SK-N-SH (cell line): ENCODE results near the gene SERPINE1. TPM values are rescaled to one million over a fixed set of nuclear protein-coding genes. Genes with fewer than 3 reads are reported as not detected.
"Not testable (repeated sequence)": the region's sequence is repeated elsewhere in the genome, so short reads cannot be mapped to it uniquely, and the experiment has no call there.

Experiments
- CTCF ChIA-PET: fragments of 300-600, 350-600 bp; formaldehyde crosslinking; extraction: SDS; loops from one replicate; lab custom pipeline; 2021; lab: Yijun Ruan, JAX
- POLR2A ChIA-PET: fragments of 350-600 bp; sonication (Branson Sonifier 250); formaldehyde crosslinking; extraction: SDS; loops from one replicate; lab custom pipeline; 2020; ENCODE audit warnings: antibody characterized with exemption, inconsistent platforms; lab: Yijun Ruan, JAX
- DNase-seq: peaks from one replicate; pipeline ENCODE4 v3.0.0; 2012
- H2AFZ ChIP-seq: fragments of 200-600 bp; sonication (generic); 2 replicates; pipeline ENCODE4 v1.8.1; 2016; ENCODE audit warnings: antibody characterized with exemption, mild to moderate bottlenecking, low read depth
- H3F3A ChIP-seq: fragments of 200-600 bp; sonication (generic); replicated peaks from 2 replicates; pipeline ENCODE3; 2016; ENCODE audit warnings: antibody characterized with exemption, mild to moderate bottlenecking; ENCODE audit not compliant: insufficient read depth
- H3K27ac ChIP-seq, 2 experiments: fragments of 200-500 bp in 1 of 2; fragments of 200-600 bp in 1 of 2; sonication (Bioruptor generic) in 1 of 2; sonication (generic), shearing (Covaris generic) in 1 of 2; 2 replicates each; pipeline versions ENCODE4 v1.5.1 to v1.6.1; 2014 to 2016; ENCODE audit warnings: low read depth in 2 of 2, inconsistent platforms in 1 of 2, low read length in 1 of 2, mild to moderate bottlenecking in 1 of 2, mixed read lengths in 1 of 2
- H3K27me3 ChIP-seq: fragments of 200-600 bp; sonication (generic), shearing (Covaris generic); 2 replicates; pipeline ENCODE4 v1.6.1; 2016; ENCODE audit warnings: mixed run types; ENCODE audit not compliant: insufficient read depth
- H3K36me3 ChIP-seq, 2 experiments: fragments of 200-500 bp in 1 of 2; fragments of 200-600 bp in 1 of 2; sonication (Bioruptor generic) in 1 of 2; sonication (generic) in 1 of 2; replicated peaks in 1 of 2; 2 replicates each; pipeline versions ENCODE3 to v1.5.1; 2014 to 2016; ENCODE audit warnings: low read length in 1 of 2, mild to moderate bottlenecking in 1 of 2; ENCODE audit not compliant: insufficient read depth in 2 of 2, control insufficient read depth in 1 of 2
- H3K4me1 ChIP-seq, 2 experiments: fragments of 200-500 bp in 1 of 2; fragments of 200-600 bp in 1 of 2; sonication (Bioruptor generic) in 1 of 2; sonication (generic), shearing (Covaris generic) in 1 of 2; 2 replicates each; pipeline versions ENCODE4 v1.5.1 to v1.6.1; 2014 to 2016; ENCODE audit warnings: low read depth in 1 of 2, low read length in 1 of 2, mixed run types in 1 of 2; ENCODE audit not compliant: insufficient read depth in 2 of 2, control insufficient read depth in 1 of 2
- H3K4me2 ChIP-seq: fragments of 200-600 bp; sonication (generic), shearing (Covaris generic); 2 replicates; pipeline ENCODE4 v1.6.1; 2017; ENCODE audit warnings: mixed run types
- H3K4me3 ChIP-seq, 2 experiments: fragments of 200-500 bp in 1 of 2; fragments of 200-600 bp in 1 of 2; sonication (Bioruptor generic) in 1 of 2; sonication (generic), shearing (Covaris generic) in 1 of 2; 2 replicates each; pipeline versions ENCODE4 v1.5.1 to v1.8.1; 2014 to 2016; ENCODE audit warnings: low read depth in 2 of 2, inconsistent platforms in 1 of 2, low read length in 1 of 2, mild to moderate bottlenecking in 1 of 2, mixed read lengths in 1 of 2, moderate library complexity in 1 of 2
- H3K79me2 ChIP-seq: fragments of 200-600 bp; sonication (generic); 2 replicates; pipeline ENCODE4 v1.8.1; 2017; ENCODE audit warnings: mild to moderate bottlenecking; ENCODE audit not compliant: insufficient read depth
- H3K9ac ChIP-seq: fragments of 200-600 bp; sonication (generic); 2 replicates; pipeline ENCODE4 v1.6.1; 2017; ENCODE audit warnings: mixed run types
- H3K9me2 ChIP-seq: fragments of 200-600 bp; sonication (generic); 2 replicates; pipeline ENCODE4 v1.6.1; 2017; ENCODE audit warnings: mixed run types
- H3K9me3 ChIP-seq: fragments of 200-600 bp; sonication (generic); 2 replicates; pipeline ENCODE4 v1.6.1; 2017; ENCODE audit warnings: mixed run types, mild to moderate bottlenecking, moderate library complexity
- H4K20me1 ChIP-seq: fragments of 200-600 bp; sonication (generic); 2 replicates; pipeline ENCODE4 v1.6.1; 2017; ENCODE audit warnings: mild to moderate bottlenecking, mixed run types; ENCODE audit not compliant: insufficient read depth
- CHD2 ChIP-seq: fragments of 150-350 bp; IDR thresholded peaks from 2 replicates; pipeline ENCODE4 v1.6.1; 2018; ENCODE audit warnings: low read length; ENCODE audit not compliant: partially characterized antibody
- FOXJ3 ChIP-seq: sonication (generic); formaldehyde crosslinking; IDR thresholded peaks from 2 replicates; pipeline ENCODE4 v1.5.1; 2020; ENCODE audit warnings: mild to moderate bottlenecking, missing genetic modification reagents
- GABPA ChIP-seq: IDR thresholded peaks from 2 replicates; pipeline ENCODE4 v1.4.0; 2012; ENCODE audit warnings: low read depth, mild to moderate bottlenecking
- IRF3 ChIP-seq: fragments of 150-350 bp; IDR thresholded peaks from 2 replicates; pipeline ENCODE4 v1.6.1; 2016; ENCODE audit warnings: mild to moderate bottlenecking, low read depth, low read length
- POLR2AphosphoS5 ChIP-seq: IDR thresholded peaks from 2 replicates; pipeline ENCODE4 v1.6.1; 2012; ENCODE audit warnings: low read depth, low read length
- REST ChIP-seq: IDR thresholded peaks from 2 replicates; pipeline ENCODE4 v1.6.1; 2012; ENCODE audit warnings: mild to moderate bottlenecking, low read depth, low read length, moderate library complexity
- RXRA ChIP-seq: IDR thresholded peaks from 2 replicates; pipeline ENCODE4 v1.4.0; 2012; ENCODE audit warnings: low read depth, mild to moderate bottlenecking, borderline replicate concordance
- SIN3A ChIP-seq: IDR thresholded peaks from 2 replicates; pipeline ENCODE4 v1.6.1; 2012; ENCODE audit warnings: low read depth, mild to moderate bottlenecking, low read length, moderate library complexity, borderline replicate concordance
- USF2 ChIP-seq: fragments of 150-350 bp; IDR thresholded peaks from 2 replicates; pipeline ENCODE4 v1.6.1; 2017; ENCODE audit warnings: antibody characterized with exemption, low read length, low read depth, borderline replicate concordance
- ZBTB33 ChIP-seq: IDR thresholded peaks from 2 replicates; pipeline ENCODE4 v1.4.0; 2012; ENCODE audit warnings: low read depth, borderline replicate concordance
- WGBS: methylation state at CpG from one replicate; pipeline ENCODE4 v1.1.6; 2017; ENCODE audit warnings: low lambda C conversion rate; 5-methylcytosine and 5-hydroxymethylcytosine counted together
- polyA plus RNA-seq, 3 experiments: library from polyadenylated mRNA; depleted of rRNA; stranded (reverse); fragments of >200 nt; gene quantifications; 2 replicates each; pipeline ENCODE4 v1.2.3, GENCODE V29; 2012

Gene SERPINE1
- polyA plus RNA-seq, 1 of the 3 experiments (the other 2 are of a cell fraction): 4,174 TPM

- no peak for DNase-seq
- Histone ChIP-seq H3F3A (peaks cover 30% of the 10 kb centered on the region), H3K36me3 (no peaks in the 10 kb centered on the region), H3K9me3 (no peaks in the 10 kb centered on the region), H3K27me3 (no peaks in the 10 kb centered on the region), H2AFZ (no peak overlapping the region), H4K20me1 (no peaks in the 10 kb centered on the region)
- TF ChIP-seq SIN3A (no peak), POLR2AphosphoS5 (no peak), GABPA (no peak), ZBTB33 (no peak), IRF3 (no peak)
- TF ChIP-seq, all 33 proteins: peak for 0
- ChIA-PET POLR2A (interaction anchor here (0.6 kb wide), 1 partner anchor 325 kb away, joined by 3 read pairs; no protein-coding TSS in a partner anchor), CTCF (interaction anchor here (0.8 to 2.4 kb wide), 6 partner anchors 14 to 148 kb away, joined by 3 to 10 read pairs (median 6); partner anchors contain the start of gene SERPINE1)
- H3K9ac ChIP-seq: no peak overlapping the region
- H3K4me1 ChIP-seq: peaks cover 9 to 35% of the 10 kb centered on the region in 2 experiments; a peak in 3 of 4 replicates
- H3K4me3 ChIP-seq: no peak overlapping the region
- H3K4me2 ChIP-seq: no peak overlapping the region
- WGBS: 86% methylated on average over 11 of the region's 11 CpGs
- peak overlapping the region in 1 of 2 experiments; percentile 28; a peak in 2 of 4 replicates for H3K27ac ChIP-seq
- H3K79me2 ChIP-seq: peaks cover 14% of the 10 kb centered on the region; the same call in 1 of the 2 replicates
- no peaks in the 10 kb centered on the region for H3K9me2 ChIP-seq
Observed at GRCh38 chr7:101112233-101112632, 14.7 kb upstream of the SERPINE1 start.

- WGBS: 98% methylated on average over 7 of the region's 7 CpGs
- H3K27ac ChIP-seq: peak overlapping the region in 1 of 2 experiments; percentile 28; a peak in 2 of 4 replicates
- ChIA-PET POLR2A (interaction anchor here (0.6 kb wide), 1 partner anchor 11 kb away, joined by 5 read pairs; no protein-coding TSS in a partner anchor), CTCF (interaction anchor here (0.8 to 2.4 kb wide), 7 partner anchors 18 to 218 kb away, joined by 3 to 11 read pairs (median 3); no protein-coding TSS in a partner anchor)
- peaks cover 14% of the 10 kb centered on the region; the same call in 1 of the 2 replicates for H3K79me2 ChIP-seq
- H3K9ac ChIP-seq, H3K27me3 ChIP-seq, H3K9me3 ChIP-seq, DNase-seq, H3K36me3 ChIP-seq, H3K4me3 ChIP-seq, H3K4me2 ChIP-seq, H2AFZ ChIP-seq, H4K20me1 ChIP-seq, H3K9me2 ChIP-seq: not testable (repeated sequence)
- peaks cover 13 to 41% of the 10 kb centered on the region in 2 experiments; a peak in 3 of 4 replicates for H3K4me1 ChIP-seq
- peaks cover 37% of the 10 kb centered on the region for H3F3A ChIP-seq
Observed at GRCh38 chr7:101113140-101113539, 13.8 kb upstream of the SERPINE1 start.

GRCh38 chr7:101113836-101114235 lies 13.1 kb upstream of the SERPINE1 start:
- peaks cover 11 to 38% of the 10 kb centered on the region in 2 experiments; a peak in 3 of 4 replicates for H3K4me1 ChIP-seq
- H3K36me3 ChIP-seq: no peaks in the 10 kb centered on the region
- TF ChIP-seq REST (no peak), CHD2 (no peak), RXRA (no peak), SIN3A (no peak), USF2 (no peak), POLR2AphosphoS5 (no peak), FOXJ3 (CRISPR knock-in tag) (no peak)

More at GRCh38 chr7:101113836-101114235, 13.1 kb upstream of the SERPINE1 start:
- Histone ChIP-seq H3F3A (peaks cover 42% of the 10 kb centered on the region), H3K27ac (peak overlapping the region in 1 of 2 experiments; percentile 98; a peak in 2 of 4 replicates), H3K4me2 (peak overlapping the region; percentile 39), H3K9me3 (no peaks in the 10 kb centered on the region), H4K20me1 (no peaks in the 10 kb centered on the region), H3K9me2 (no peaks in the 10 kb centered on the region), H3K9ac (peak overlapping the region; percentile 36; the same call in 1 of the 2 replicates), H3K79me2 (peaks cover 16% of the 10 kb centered on the region; the same call in 1 of the 2 replicates), H2AFZ (peak overlapping the region; percentile 50; the same call in 1 of the 2 replicates), H3K4me3 (no peak overlapping the region), H3K27me3 (no peaks in the 10 kb centered on the region)
- DNase-seq: no peak
- POLR2A ChIA-PET: no interaction called here
- CTCF ChIA-PET: interaction anchor here (0.8 to 2.4 kb wide), 6 partner anchors 18 to 219 kb away, joined by 3 to 11 read pairs (median 4); no protein-coding TSS in a partner anchor
- 89% methylated on average over 11 of the region's 11 CpGs for WGBS
